ENCODE data around the gene PEPD.

- TF ChIP-seq, protein P1, sequence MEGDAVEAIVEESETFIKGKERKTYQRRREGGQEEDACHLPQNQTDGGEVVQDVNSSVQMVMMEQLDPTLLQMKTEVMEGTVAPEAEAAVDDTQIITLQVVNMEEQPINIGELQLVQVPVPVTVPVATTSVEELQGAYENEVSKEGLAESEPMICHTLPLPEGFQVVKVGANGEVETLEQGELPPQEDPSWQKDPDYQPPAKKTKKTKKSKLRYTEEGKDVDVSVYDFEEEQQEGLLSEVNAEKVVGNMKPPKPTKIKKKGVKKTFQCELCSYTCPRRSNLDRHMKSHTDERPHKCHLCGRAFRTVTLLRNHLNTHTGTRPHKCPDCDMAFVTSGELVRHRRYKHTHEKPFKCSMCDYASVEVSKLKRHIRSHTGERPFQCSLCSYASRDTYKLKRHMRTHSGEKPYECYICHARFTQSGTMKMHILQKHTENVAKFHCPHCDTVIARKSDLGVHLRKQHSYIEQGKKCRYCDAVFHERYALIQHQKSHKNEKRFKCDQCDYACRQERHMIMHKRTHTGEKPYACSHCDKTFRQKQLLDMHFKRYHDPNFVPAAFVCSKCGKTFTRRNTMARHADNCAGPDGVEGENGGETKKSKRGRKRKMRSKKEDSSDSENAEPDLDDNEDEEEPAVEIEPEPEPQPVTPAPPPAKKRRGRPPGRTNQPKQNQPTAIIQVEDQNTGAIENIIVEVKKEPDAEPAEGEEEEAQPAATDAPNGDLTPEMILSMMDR (IDR thresholded peaks at IDR 0.05), result no peak
- no peak for TF ChIP-seq ZFX (IDR thresholded peaks at IDR 0.05; ENCODE audit: borderline replicate concordance)
Measured at GRCh38 chr19:33492951-33493350, 28.6 kb downstream of the PEPD start.
